PC-3 (cell line): ENCODE data around the gene DSEL. TPM values are rescaled to one million over a fixed set of nuclear protein-coding genes. Genes with fewer than 3 reads are reported as not detected.

ENCODE experiments used
- ATAC-seq: fragments of 200-7000 bp; cut with Tn5 transposase; 2 replicates; pipeline ENCODE4 v1.9.1; 2020; ENCODE audit warnings: mild to moderate bottlenecking, moderate library complexity
- BruUV-seq: library from RNA; stranded (reverse); fragments of 400-500 nt; replicated peaks from 2 replicates; lab custom pipeline; 2021; lab: Mats Ljungman, UMichigan
- CTCF ChIA-PET: fragments of 300-600 bp; sonication (Branson Sonifier 250); formaldehyde crosslinking; loops from one replicate; lab custom pipeline; 2022; ENCODE audit warnings: antibody characterized with exemption; lab: Charles Lee
- POLR2A ChIA-PET: fragments of 300-600 bp; sonication (Branson Sonifier 250); formaldehyde crosslinking; loops from one replicate; lab custom pipeline; 2022; ENCODE audit warnings: antibody characterized with exemption; ENCODE audit not compliant: unreplicated experiment; lab: Charles Lee
- DNase-seq: peaks from one replicate; pipeline ENCODE4 v3.0.0-alpha.2; 2015
- H2AFZ ChIP-seq: fragments of 300-600 bp; sonication (generic); 2 replicates; pipeline ENCODE4 v1.6.0; 2016; ENCODE audit warnings: antibody characterized with exemption, low read length
- H3F3A ChIP-seq: fragments of 300-600 bp; sonication (generic); one replicate; pipeline ENCODE4 v1.6.0; 2017; ENCODE audit warnings: antibody characterized with exemption, low read length, control low read depth, mild to moderate bottlenecking; ENCODE audit not compliant: unreplicated experiment
- H3K27ac ChIP-seq: fragments of 300-600 bp; sonication (generic); 2 replicates; pipeline ENCODE4 v1.5.1; 2016; ENCODE audit warnings: mild to moderate bottlenecking, low read length
- H3K27me3 ChIP-seq: fragments of 300-600 bp; sonication (generic); 2 replicates; pipeline ENCODE4 v1.6.1; 2016; ENCODE audit warnings: low read length, mixed read lengths
- H3K36me3 ChIP-seq: fragments of 300-600 bp; sonication (generic); 2 replicates; pipeline ENCODE4 v1.6.1; 2016; ENCODE audit warnings: low read depth, mixed run types, low read length, mixed read lengths
- H3K4me1 ChIP-seq: fragments of 300-600 bp; sonication (generic); 2 replicates; pipeline ENCODE4 v1.5.1; 2016; ENCODE audit warnings: low read length; ENCODE audit not compliant: insufficient read depth
- H3K4me2 ChIP-seq: fragments of 300-600 bp; sonication (generic); 2 replicates; pipeline ENCODE4 v1.6.0; 2016; ENCODE audit warnings: low read length
- H3K4me3 ChIP-seq: fragments of 300-600 bp; sonication (generic); 2 replicates; pipeline ENCODE4 v1.5.1; 2016; ENCODE audit warnings: mild to moderate bottlenecking, low read length, mixed read lengths
- H3K79me2 ChIP-seq: fragments of 300-600 bp; sonication (generic); 2 replicates; pipeline ENCODE4 v1.6.1; 2017; ENCODE audit warnings: low read length, mixed read lengths
- H3K9ac ChIP-seq: fragments of 300-600 bp; sonication (generic); 2 replicates; pipeline ENCODE4 v1.6.0; 2016; ENCODE audit warnings: mild to moderate bottlenecking, low read length
- H3K9me2 ChIP-seq: fragments of 300-600 bp; sonication (generic); replicated peaks from 2 replicates; pipeline ENCODE4 v1.6.1; 2016; ENCODE audit warnings: mixed run types, low read length, mixed read lengths
- H3K9me3 ChIP-seq: fragments of 300-600 bp; sonication (generic); 2 replicates; pipeline ENCODE4 v1.6.1; 2016; ENCODE audit warnings: low read length, mixed read lengths
- H4K20me1 ChIP-seq: fragments of 300-600 bp; sonication (generic); 2 replicates; pipeline ENCODE4 v1.6.1; 2016; ENCODE audit warnings: low read length, mixed read lengths
- EZH2 ChIP-seq: fragments of 300-600 bp; sonication (generic); IDR thresholded peaks from one replicate; pipeline ENCODE4 v1.6.1; 2017; ENCODE audit warnings: antibody characterized with exemption, mild to moderate bottlenecking, low read length; ENCODE audit not compliant: unreplicated experiment
- EZH2phosphoT487 ChIP-seq: fragments of 300-600 bp; sonication (generic); IDR thresholded peaks from 2 replicates; pipeline ENCODE4 v1.6.1; 2018; ENCODE audit warnings: mild to moderate bottlenecking, antibody characterized with exemption, low read length, borderline replicate concordance
- intact Hi-C: fragments of 100-400 bp; cut with micrococcal nuclease; formaldehyde crosslinking; loops from 2 replicates; pipeline ENCODE4 v1.9.0; 2023
- total RNA-seq: library from RNA; depleted of rRNA; stranded (reverse); fragments of >200 nt; gene quantifications from 2 replicates; pipeline ENCODE4 v1.2.3, GENCODE V29; 2014
- TF ChIP-seq, protein P1 (sequence below): fragments of 300-600 bp; sonication (generic); conservative IDR thresholded peaks from 2 replicates; pipeline ENCODE4 v1.5.1; 2017; ENCODE audit warnings: antibody characterized with exemption, low read depth, mild to moderate bottlenecking, low read length

Gene DSEL
- total RNA-seq, 1 experiment from 2014 or later, result 19.0 TPM

DNA sequence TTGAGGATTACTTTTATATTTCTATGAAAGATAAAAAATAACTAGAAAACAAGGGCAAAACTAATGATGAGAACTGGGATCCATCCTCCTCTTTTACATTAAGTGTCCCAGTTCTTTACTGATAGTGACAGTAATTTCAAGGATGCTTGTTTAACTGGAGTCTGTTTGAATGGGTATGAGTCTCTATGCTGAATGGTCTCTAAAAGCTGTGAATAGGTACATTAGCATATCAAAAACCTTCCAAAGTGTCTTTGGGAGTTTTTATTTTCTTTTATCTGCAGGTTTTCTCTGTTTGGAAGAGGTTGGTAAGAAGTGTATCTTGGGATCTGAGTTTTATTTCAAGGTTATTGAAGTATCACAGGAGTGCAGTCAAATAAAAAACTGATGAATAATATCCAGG, 30.0 kb downstream of the DSEL start:
- no peaks in the 10 kb centered on the region for H3K9me3 ChIP-seq
- H3K4me3 ChIP-seq, result no peak overlapping the region
- TF ChIP-seq EZH2phosphoT487 (no peak), EZH2 (no peak)
- TF ChIP-seq, protein P1, sequence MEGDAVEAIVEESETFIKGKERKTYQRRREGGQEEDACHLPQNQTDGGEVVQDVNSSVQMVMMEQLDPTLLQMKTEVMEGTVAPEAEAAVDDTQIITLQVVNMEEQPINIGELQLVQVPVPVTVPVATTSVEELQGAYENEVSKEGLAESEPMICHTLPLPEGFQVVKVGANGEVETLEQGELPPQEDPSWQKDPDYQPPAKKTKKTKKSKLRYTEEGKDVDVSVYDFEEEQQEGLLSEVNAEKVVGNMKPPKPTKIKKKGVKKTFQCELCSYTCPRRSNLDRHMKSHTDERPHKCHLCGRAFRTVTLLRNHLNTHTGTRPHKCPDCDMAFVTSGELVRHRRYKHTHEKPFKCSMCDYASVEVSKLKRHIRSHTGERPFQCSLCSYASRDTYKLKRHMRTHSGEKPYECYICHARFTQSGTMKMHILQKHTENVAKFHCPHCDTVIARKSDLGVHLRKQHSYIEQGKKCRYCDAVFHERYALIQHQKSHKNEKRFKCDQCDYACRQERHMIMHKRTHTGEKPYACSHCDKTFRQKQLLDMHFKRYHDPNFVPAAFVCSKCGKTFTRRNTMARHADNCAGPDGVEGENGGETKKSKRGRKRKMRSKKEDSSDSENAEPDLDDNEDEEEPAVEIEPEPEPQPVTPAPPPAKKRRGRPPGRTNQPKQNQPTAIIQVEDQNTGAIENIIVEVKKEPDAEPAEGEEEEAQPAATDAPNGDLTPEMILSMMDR, result no peak
- H3F3A ChIP-seq, result no peaks in the 10 kb centered on the region
- BruUV-seq, result no TSS peak
- no peak overlapping the region for H3K4me2 ChIP-seq
- no peak overlapping the region for H3K9ac ChIP-seq
- DNase-seq (no peak), ATAC-seq (no peak)
- no peaks in the 10 kb centered on the region for H3K36me3 ChIP-seq
- no peaks in the 10 kb centered on the region for H3K79me2 ChIP-seq
- POLR2A ChIA-PET, result no interaction called here
- no peak overlapping the region for H2AFZ ChIP-seq
- no peaks in the 10 kb centered on the region for H3K4me1 ChIP-seq
- H4K20me1 ChIP-seq, result no peaks in the 10 kb centered on the region
- intact Hi-C loops, result no loop called here
- CTCF ChIA-PET, result no interaction called here
- H3K9me2 ChIP-seq, result no peaks in the 10 kb centered on the region
- no peak overlapping the region for H3K27ac ChIP-seq
- no peaks in the 10 kb centered on the region for H3K27me3 ChIP-seq

DNA sequence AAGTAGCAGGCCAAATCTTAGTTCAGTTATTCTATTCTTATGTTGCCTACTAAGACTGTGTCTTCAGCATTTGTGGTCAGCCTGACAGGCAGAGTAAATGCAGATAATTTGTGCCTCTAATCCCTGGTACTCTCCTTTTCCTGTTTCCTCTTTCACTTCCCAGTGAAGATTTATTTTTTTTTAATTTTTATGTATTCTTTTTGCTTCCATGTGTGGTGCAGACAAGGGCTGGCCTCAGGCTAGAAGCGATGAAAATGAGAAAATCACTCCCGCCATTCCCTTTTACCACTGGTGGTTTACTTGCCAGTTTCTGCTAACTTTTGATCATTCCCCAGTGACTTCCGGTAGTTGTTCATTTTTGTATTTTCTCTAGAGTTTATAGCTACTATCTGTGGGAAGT, 30.9 kb downstream of the DSEL start:
- intact Hi-C loops, result no loop called here
- Histone ChIP-seq H3F3A (no peaks in the 10 kb centered on the region), H2AFZ (no peak overlapping the region), H3K9ac (no peak overlapping the region), H3K27me3 (no peaks in the 10 kb centered on the region), H3K79me2 (no peaks in the 10 kb centered on the region), H4K20me1 (no peaks in the 10 kb centered on the region), H3K4me3 (no peak overlapping the region), H3K36me3 (no peaks in the 10 kb centered on the region), H3K9me3 (no peaks in the 10 kb centered on the region), H3K4me1 (no peaks in the 10 kb centered on the region), H3K9me2 (no peaks in the 10 kb centered on the region), H3K27ac (no peak overlapping the region), H3K4me2 (no peak overlapping the region)
- BruUV-seq, result no TSS peak
- TF ChIP-seq, protein P1, result no peak
- TF ChIP-seq EZH2 (no peak), EZH2phosphoT487 (no peak)
- no peak for DNase-seq
- ATAC-seq, result no peak
- POLR2A ChIA-PET, result no interaction called here
- CTCF ChIA-PET, result no interaction called here

DNA sequence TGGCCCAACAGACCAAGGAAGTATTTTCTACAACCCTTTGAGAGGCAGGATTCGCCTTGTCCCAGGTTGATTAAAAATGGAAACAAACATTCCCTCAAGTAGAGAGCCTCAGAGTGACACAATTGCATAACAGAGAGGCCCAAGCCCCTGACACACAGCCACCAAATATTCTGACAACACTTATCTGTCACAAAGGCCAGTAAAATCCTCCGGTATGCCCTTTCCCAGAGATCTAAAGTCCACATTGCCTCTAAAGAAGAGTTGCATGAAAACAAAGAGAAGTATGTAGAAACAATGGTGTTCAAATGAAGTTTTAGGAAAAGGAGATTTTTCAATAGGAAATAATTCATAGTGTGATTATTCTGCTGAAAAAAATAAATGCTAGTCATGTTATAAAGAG, 32.1 kb downstream of the DSEL start:
- no peaks in the 10 kb centered on the region for H3K9me2 ChIP-seq
- intact Hi-C loops, result no loop called here
- no peaks in the 10 kb centered on the region for H3K27me3 ChIP-seq
- no peak overlapping the region for H3K4me3 ChIP-seq
- no peaks in the 10 kb centered on the region for H4K20me1 ChIP-seq
- no peaks in the 10 kb centered on the region for H3K79me2 ChIP-seq
- H3K9me3 ChIP-seq, result no peaks in the 10 kb centered on the region
- no peak overlapping the region for H3K9ac ChIP-seq
- no peaks in the 10 kb centered on the region for H3K36me3 ChIP-seq
- H2AFZ ChIP-seq, result no peak overlapping the region
- ChIA-PET POLR2A (no interaction called here), CTCF (no interaction called here)
- no peak overlapping the region for H3K4me2 ChIP-seq
- DNase-seq (no peak), ATAC-seq (no peak)
- H3K27ac ChIP-seq, result no peak overlapping the region
- BruUV-seq, result no TSS peak
- no peaks in the 10 kb centered on the region for H3K4me1 ChIP-seq
- TF ChIP-seq EZH2phosphoT487, result no peak
- TF ChIP-seq, protein P1, result no peak
- TF ChIP-seq EZH2, result no peak
- no peaks in the 10 kb centered on the region for H3F3A ChIP-seq
